HG03064 (cell line): ENCODE measurements around the gene HINT1.
A peak's percentile ranks its signal among the peaks of the same experiment; 100 is the strongest.
"Not testable (repeated sequence)": the region's sequence is repeated elsewhere in the genome, so short reads cannot be mapped to it uniquely, and the experiment has no call there.

Source experiments
- ATAC-seq: cut with Tn5 transposase; IDR thresholded peaks from one replicate; pipeline ENCODE4 v1.9.1; 2021; ENCODE audit warnings: low read depth; ENCODE audit not compliant: unreplicated experiment

HINT1 gene

DNA sequence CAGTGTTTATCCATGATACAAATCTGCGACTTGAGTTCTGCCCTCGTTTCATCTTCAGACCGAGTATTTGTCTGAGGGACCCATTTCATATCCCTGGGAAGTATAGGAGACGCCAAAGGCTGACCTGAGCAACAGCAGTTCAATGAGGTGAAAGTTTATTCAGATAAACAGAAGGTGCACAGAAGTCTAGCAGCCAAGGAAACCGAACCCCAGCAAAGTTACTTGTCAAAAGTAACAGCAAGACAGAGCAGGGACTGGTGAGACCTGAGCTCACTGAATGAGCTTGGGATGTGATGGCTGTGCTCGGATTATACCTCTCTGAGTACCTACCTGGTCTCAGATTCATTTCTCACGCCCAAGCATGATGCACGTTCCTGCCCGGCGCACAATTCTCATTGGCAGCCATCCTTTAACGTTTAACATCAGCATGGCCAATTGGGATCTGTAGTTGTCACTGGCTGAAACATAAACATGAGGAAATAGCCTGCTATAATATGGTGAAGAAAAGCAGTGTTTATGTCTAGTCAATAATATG lies 6.3 kb upstream of the HINT1 start:
- no peak for ATAC-seq

- ATAC-seq: peak; percentile 98
These were observed 5.7 kb upstream of the HINT1 start, which contains the start of gene LYRM7 for GRCh38 chr5:131170540-131171275. Gene LYRM7, plus strand, starts transcription at chr5:131170944. Its CDS starts 77 bp downstream, at chr5:131171021.

- no peak for ATAC-seq
These were observed 4.9 kb upstream of the HINT1 start for GRCh38 chr5:131169810-131170539.

- no peak for ATAC-seq
These were observed 2.6 kb upstream of the HINT1 start for GRCh38 chr5:131167615-131168014.

GRCh38 chr5:131164191-131165118 lies 601 bp downstream of the HINT1 start:
- ATAC-seq: peak; percentile 70

DNA sequence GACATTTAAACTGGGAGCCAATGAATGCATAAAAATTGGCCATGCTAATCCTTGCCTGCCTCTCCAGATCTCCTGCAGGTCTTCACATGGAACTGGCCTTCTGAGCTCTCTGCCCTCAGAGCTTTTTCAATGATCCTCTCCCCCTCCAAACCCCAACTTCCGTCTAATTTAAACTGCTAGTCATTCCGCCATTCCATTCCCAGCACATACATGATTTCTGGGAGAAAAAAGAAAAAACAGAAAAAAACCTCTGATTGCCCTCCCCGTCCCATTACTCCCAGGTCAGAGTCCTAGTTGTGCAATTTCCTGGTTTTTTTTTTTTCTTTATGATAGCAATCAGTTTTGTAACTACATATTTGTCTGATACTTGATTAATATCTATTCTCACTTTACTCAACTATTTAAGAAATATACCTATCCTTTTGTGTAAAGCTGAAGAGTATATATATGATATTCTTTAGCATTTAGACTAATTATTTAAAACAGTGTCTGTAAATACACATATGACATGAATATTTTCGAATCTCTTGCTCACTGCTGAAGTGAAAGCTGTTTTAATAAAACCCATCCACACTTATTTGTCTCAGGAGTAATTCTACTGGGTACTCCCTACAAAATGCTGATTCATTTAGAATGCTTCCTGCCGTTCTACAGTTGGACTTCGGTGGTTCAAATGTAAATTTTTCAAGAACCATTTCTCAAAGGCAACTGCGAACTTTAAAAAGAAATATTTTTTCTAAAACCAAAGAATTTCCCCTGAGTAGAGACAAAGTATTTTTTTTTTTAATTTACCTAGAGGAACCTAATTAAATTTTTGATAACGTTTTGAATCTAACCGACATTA lies 1.6 kb downstream of the HINT1 start:
- ATAC-seq: no peak

- no peak for ATAC-seq
These were observed 4.9 kb downstream of the HINT1 start for GRCh38 chr5:131160134-131160533.

DNA sequence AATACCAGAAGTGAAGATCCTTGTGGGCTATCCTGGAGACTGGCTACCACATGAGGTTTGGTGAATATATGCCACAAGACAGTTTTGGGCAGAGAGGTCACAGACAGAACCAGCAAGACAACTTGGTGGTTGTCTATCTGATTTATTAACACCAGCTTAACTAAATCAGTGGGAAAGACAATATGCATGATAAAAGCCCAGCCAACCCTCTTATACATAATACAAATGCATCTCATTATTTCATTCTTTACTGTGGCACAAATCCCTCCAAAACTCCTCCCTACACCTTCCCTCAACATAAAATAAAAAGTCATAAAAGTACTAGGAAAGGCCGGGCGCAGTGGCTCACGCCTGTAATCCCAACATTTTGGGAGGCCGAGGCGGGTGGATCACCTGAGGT lies 8.1 kb downstream of the HINT1 start:
- no peak for ATAC-seq

DNA sequence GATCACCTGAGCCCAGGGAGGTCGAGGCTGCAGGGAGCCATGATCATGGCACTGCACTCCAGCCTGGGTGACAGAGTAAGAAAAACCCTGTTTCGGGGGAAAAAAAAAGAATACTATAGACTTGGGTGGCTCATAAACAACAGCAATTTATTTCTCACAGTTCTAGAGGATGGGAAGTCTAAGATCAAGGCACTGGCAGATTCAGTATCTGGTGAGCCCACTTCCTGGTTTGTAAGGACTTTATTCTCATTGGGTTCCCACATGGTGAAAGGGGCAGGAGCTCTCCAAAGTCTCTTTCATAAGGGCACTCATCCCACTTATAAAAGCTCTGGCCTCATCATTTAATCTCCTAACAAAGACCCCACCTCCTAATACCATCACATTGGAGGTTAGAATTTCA lies 8.7 kb downstream of the HINT1 start:
- no peak for ATAC-seq

GRCh38 chr5:131151216-131151615 lies 13.8 kb downstream of the HINT1 start:
- ATAC-seq: no peak

DNA sequence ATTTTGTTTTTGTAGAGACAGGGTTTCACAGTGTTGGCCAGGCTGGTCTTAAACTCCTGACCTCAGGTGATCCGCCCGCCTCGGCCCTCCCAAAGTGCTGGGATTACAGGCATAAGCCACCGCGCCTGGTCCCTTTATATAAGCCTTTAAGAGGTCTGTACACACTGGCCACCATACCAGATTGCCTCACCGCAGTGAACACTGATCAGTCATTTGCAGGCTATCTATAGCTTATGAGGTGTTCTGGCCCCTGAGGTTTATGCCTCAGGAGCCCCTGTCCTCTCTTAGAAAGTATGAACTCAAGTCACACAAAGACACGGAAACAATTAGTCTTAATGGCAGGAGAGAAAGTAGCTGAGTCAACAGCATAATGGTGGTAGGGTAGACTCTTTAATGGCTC lies 14.6 kb downstream of the HINT1 start:
- ATAC-seq: no peak

- ATAC-seq: no peak
These were observed 16.2 kb downstream of the HINT1 start for GRCh38 chr5:131148835-131149234.

GRCh38 chr5:131147258-131147657 lies 17.8 kb downstream of the HINT1 start:
- no peak for ATAC-seq

- no peak for ATAC-seq
These were observed 22.0 kb downstream of the HINT1 start for GRCh38 chr5:131142970-131143617.

- no peak for ATAC-seq
These were observed 25.7 kb downstream of the HINT1 start for GRCh38 chr5:131139321-131139720.

GRCh38 chr5:131138406-131138805 lies 26.6 kb downstream of the HINT1 start:
- ATAC-seq: not testable (repeated sequence)

DNA sequence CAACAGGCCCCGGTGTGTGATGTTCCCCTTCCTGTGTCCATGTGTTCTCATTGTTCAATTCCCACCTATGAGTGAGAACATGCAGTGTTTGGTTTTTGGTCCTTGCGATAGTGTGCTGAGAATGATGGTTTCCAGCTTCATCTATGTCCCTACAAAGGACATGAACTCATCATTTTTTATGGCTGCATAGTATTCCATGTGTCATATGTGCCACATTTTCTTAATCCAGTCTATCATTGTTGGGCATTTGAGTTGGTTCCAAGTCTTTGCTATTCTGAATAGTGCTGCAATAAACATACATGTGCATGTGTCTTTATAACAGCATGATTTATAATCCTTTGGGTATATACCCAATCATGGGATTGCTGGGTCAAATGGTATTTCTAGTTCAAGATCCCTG lies 32.0 kb downstream of the HINT1 start:
- ATAC-seq: not testable (repeated sequence)

GRCh38 chr5:131129306-131129705 lies 35.8 kb downstream of the HINT1 start:
- no peak for ATAC-seq

- ATAC-seq: not testable (repeated sequence)
These were observed 37.8 kb downstream of the HINT1 start for GRCh38 chr5:131127244-131127643.
